BLaER1 (cell line): ENCODE measurements around the gene STK25.

Experiments used
- H3K27ac ChIP-seq: shearing (Covaris generic); formaldehyde crosslinking; 2 replicates; pipeline ENCODE4 v1.8.1; 2022
- H3K27me3 ChIP-seq: shearing (Covaris generic); formaldehyde crosslinking; 2 replicates; pipeline ENCODE4 v1.8.1; 2022
- H3K36me3 ChIP-seq: shearing (Covaris generic); formaldehyde crosslinking; 2 replicates; pipeline ENCODE4 v1.8.1; 2022
- H3K4me1 ChIP-seq: shearing (Covaris generic); formaldehyde crosslinking; 2 replicates; pipeline ENCODE4 v1.8.1; 2022
- H3K4me2 ChIP-seq: shearing (Covaris generic); formaldehyde crosslinking; 2 replicates; pipeline ENCODE4 v1.8.1; 2022
- H3K4me3 ChIP-seq: shearing (Covaris generic); formaldehyde crosslinking; 2 replicates; pipeline ENCODE4 v1.8.1; 2022
- H3K9ac ChIP-seq: shearing (Covaris generic); formaldehyde crosslinking; 2 replicates; pipeline ENCODE4 v1.8.1; 2022
- H3K9me3 ChIP-seq: shearing (Covaris generic); formaldehyde crosslinking; 2 replicates; pipeline ENCODE4 v1.8.1; 2022
- H4K20me1 ChIP-seq: shearing (Covaris generic); formaldehyde crosslinking; 2 replicates; pipeline ENCODE4 v1.8.1; 2022
- Cebpa-rat ChIP-seq: shearing (Covaris generic); IDR thresholded peaks from 2 replicates; pipeline ENCODE4 v1.8.1; 2022

Gene STK25

DNA sequence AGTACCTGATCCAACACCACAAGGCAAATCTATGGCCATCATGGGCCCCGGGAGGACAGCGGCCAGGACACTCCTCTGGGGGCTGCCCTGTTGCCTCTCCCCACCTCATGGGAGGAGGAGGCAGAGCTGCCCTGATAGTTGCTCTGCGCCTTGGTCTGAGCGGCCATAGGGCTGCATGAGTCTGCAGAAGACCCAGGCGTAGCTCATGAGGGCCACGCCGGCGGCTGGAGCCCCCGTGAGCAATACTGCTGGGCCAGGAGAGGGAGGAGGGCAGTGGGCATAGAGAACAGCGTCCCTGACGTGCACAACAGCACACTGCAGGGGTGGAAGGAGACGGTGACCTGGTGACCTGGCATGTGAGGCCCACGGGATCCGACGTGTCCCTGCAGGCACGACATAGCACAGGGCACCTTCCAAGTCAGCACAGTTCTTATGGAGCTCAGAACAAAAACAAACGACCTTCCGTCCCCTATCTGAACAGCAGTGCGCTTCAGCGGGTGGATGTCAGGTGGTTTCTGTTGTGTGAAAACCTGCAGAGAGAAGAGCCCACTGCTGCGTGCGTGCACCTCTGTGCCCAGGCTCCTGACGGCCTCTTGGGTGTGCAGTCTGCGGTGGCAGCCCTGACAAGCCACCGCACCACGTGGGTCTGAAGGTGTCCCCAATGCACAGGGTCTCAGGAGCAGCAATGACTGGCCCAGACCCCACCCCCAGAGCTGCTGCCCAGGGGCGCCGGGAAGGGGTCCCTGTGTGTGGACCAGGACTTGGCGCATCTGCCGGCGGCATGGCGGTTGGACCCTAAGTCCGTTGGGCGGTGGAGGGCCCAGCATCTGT lies 13.0 kb downstream of the STK25 start:
- Histone ChIP-seq H3K27me3 (no peaks in the 10 kb centered on the region), H3K9ac (no peak overlapping the region), H3K36me3 (peaks cover 97% of the 10 kb centered on the region), H3K4me3 (no peak overlapping the region), H3K27ac (no peak overlapping the region), H3K4me1 (peaks cover 16% of the 10 kb centered on the region), H3K9me3 (no peaks in the 10 kb centered on the region), H4K20me1 (peaks cover 80% of the 10 kb centered on the region), H3K4me2 (no peak overlapping the region)
- TF ChIP-seq Cebpa-rat: no peak

DNA sequence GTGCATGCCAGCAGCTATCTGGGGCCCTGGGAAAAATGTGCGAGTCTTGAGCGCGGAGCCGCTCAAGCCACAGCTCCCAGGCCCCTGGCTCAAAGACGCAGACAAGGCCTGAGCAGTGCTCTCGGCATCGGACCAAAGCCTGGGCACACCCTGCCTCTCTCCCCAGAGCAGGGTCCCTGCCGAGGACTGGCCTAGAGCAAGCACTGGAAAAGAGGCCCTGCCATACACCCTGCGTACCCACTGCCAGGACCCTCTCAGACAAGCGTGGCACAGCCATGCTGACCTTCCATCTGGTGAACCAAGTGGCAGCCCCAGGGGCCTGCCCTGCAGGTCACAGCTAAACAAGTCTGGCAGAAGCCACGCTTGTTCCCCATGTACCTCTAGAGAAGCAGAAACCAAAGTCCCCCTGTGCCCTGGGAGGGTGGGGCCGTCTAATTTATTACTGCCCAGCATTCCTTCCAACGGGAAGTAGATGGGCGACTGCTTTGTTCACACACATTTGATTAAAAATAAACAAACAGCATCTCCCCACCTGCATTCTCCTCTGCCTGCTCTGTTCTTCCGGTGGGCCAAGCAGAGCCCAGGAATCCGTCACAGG lies 14.0 kb downstream of the STK25 start:
- Histone ChIP-seq H4K20me1 (peaks cover 73% of the 10 kb centered on the region), H3K4me3 (no peak overlapping the region), H3K9ac (no peak overlapping the region), H3K4me2 (no peak overlapping the region), H3K27ac (no peak overlapping the region), H3K36me3 (peaks cover 97% of the 10 kb centered on the region), H3K9me3 (no peaks in the 10 kb centered on the region), H3K4me1 (peaks cover 16% of the 10 kb centered on the region), H3K27me3 (no peaks in the 10 kb centered on the region)
- TF ChIP-seq Cebpa-rat: no peak

GRCh38 chr2:241493092-241493491 lies 15.3 kb downstream of the STK25 start:
- TF ChIP-seq Cebpa-rat: no peak
- Histone ChIP-seq H3K9me3 (no peaks in the 10 kb centered on the region), H3K27me3 (no peaks in the 10 kb centered on the region), H3K9ac (no peak overlapping the region), H3K4me1 (peaks cover 16% of the 10 kb centered on the region), H3K4me3 (no peak overlapping the region), H3K36me3 (peaks cover 84% of the 10 kb centered on the region), H3K4me2 (no peak overlapping the region), H3K27ac (no peak overlapping the region), H4K20me1 (peaks cover 60% of the 10 kb centered on the region)

DNA sequence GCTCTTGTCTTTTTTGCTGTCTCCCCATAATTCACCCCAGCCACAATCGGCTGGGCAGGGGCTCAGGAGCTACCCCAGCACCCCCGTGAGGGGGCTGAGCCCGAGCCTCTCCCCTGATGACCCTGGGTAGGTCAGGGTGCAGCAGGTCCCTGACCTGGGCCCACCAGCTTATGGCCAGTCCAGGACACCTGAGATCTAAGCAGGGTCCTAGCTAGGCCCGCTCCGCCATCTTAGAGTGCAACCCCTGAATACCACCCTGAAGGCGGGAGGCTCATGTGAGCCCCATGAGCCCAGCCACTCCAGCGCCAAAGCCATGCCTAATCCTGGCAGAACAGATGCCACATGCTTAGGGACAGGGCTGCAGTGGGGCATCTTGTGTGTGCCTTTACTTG lies 16.2 kb downstream of the STK25 start:
- H3K9ac ChIP-seq: no peak overlapping the region
- H3K4me1 ChIP-seq: peaks cover 16% of the 10 kb centered on the region
- no peaks in the 10 kb centered on the region for H3K27me3 ChIP-seq
- H3K4me3 ChIP-seq: no peak overlapping the region
- H3K36me3 ChIP-seq: peaks cover 74% of the 10 kb centered on the region
- H3K4me2 ChIP-seq: no peak overlapping the region
- no peak for TF ChIP-seq Cebpa-rat
- no peaks in the 10 kb centered on the region for H3K9me3 ChIP-seq
- no peak overlapping the region for H3K27ac ChIP-seq
- H4K20me1 ChIP-seq: peaks cover 50% of the 10 kb centered on the region

DNA sequence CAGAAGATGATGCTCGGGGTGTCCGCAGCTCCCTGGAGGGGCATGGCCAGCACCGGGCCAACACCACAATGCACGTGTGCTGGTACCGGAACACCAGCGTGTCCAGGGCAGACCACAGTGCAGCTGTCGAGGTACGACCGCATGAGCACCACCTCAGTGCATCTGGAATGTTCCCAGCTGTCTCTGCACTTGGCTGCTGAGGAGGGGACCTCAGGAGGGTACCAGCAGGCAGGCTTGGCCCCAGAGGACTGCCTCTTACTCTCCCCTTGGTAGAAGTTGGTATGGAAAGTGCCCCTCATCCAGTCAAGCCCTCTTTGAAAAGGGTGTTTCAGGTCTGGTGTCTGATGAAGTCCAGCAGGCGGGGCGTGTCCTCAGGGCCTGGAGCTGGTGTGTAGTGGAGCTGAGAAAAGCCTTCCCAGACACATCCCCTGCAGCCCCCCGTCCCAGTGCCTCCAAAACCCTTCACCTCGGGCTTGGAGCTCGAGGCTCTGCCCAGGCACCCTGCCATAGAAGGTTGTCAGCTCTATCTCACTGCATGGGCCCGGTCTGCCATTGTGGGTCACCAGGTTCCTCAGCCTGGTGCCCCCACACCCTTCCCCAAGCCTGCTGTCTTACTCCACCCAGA lies 16.7 kb downstream of the STK25 start:
- TF ChIP-seq Cebpa-rat: no peak
- Histone ChIP-seq H3K9ac (no peak overlapping the region), H3K9me3 (no peaks in the 10 kb centered on the region)

DNA sequence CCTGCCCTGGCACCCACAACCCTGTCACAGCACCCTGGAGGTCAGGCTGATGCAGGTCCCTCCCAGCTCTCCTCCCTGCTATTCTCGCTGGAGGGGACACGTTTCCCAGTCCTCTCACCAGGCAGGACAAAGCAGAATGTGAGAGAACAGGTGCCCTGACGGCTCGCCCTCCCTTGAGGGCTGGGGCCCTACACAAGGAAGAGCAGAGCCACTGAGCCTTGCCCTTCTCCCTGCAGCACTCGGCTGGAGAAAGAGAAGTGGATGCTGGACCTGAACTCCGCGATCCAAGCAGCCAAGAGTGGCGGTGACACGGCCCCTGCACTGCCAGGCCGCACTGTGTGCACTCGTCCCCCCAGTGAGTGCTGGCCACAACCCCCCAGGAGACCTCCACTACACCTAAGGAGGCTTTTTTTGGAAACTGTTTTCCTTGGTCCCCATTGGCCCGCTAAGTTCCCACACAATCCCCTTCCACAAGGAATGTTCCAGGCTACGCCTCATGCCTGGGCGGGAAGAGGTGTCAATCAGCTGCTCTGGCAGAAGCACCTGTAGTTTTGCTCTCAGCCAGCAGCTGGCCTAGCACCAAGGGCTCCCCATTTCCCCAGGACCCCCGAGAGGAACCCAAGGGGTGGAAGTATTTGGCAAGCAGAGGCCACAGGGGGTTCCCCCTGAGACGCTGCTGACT lies 17.4 kb downstream of the STK25 start:
- Histone ChIP-seq H3K4me3 (no peak overlapping the region), H3K27ac (no peak overlapping the region), H4K20me1 (peaks cover 38% of the 10 kb centered on the region), H3K4me2 (0 out of 2 replicates have a peak overlapping the region, but pooled peaks have one; percentile 17), H3K27me3 (no peaks in the 10 kb centered on the region), H3K9ac (no peak overlapping the region), H3K36me3 (peaks cover 65% of the 10 kb centered on the region), H3K4me1 (peaks cover 16% of the 10 kb centered on the region), H3K9me3 (no peaks in the 10 kb centered on the region)
- no peak for TF ChIP-seq Cebpa-rat

More for the DNA sequence above, 16.7 kb downstream of the STK25 start:
- Histone ChIP-seq H3K27me3 (no peaks in the 10 kb centered on the region), H3K4me2 (no peak overlapping the region), H4K20me1 (peaks cover 45% of the 10 kb centered on the region), H3K27ac (no peak overlapping the region), H3K36me3 (peaks cover 70% of the 10 kb centered on the region), H3K4me3 (no peak overlapping the region), H3K4me1 (peaks cover 16% of the 10 kb centered on the region)

DNA sequence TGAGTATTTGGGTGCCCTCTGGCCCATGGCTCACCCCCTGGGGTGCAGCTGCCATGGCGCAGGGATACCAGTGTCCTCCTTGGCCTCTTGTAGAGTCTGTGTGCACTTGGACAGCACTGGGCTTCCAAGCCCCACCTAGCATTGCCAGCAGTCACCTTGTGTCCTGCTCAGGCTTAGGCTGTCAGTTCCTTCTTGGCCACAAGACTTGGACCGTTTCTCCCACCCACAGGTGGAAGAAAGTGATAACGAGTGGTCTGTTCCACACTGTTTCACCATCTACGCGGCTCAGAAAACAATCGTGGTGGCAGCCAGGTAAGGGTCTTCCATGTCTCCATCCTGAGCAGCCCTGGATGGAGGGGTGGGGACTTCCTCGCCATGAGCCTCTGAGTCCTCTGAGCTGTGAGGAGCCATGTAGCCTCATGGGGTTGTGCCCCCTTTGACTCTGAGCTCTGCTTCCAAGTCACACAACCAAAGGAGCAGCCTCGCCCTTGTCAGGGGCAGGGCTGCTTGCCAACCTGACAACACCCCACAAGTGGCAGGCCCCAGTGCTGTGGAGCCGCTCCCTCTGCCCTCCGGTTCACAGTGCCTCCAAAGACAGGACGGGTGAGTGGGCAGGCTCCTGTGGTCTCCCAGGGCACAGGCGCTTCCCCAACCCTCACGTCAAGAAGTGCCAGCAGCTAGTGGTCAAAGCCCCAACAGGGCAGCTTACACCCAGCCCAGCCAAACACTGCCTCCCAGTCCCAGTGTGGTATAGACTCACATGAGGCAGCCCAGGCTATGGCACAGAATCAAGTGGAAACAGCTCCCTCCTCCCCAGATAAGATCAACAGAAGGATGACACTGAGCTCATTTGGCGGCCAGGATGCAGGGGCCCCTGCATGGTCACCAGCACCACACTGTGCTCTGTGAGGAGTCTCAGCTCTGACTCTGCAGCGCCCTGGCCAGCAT lies 18.4 kb downstream of the STK25 start:
- Histone ChIP-seq H3K27ac (no peak overlapping the region), H3K9me3 (no peaks in the 10 kb centered on the region), H3K27me3 (no peaks in the 10 kb centered on the region), H3K4me2 (no peak overlapping the region), H4K20me1 (peaks cover 34% of the 10 kb centered on the region), H3K9ac (no peak overlapping the region), H3K4me3 (no peak overlapping the region), H3K4me1 (peaks cover 16% of the 10 kb centered on the region), H3K36me3 (peaks cover 56% of the 10 kb centered on the region)
- TF ChIP-seq Cebpa-rat: no peak

DNA sequence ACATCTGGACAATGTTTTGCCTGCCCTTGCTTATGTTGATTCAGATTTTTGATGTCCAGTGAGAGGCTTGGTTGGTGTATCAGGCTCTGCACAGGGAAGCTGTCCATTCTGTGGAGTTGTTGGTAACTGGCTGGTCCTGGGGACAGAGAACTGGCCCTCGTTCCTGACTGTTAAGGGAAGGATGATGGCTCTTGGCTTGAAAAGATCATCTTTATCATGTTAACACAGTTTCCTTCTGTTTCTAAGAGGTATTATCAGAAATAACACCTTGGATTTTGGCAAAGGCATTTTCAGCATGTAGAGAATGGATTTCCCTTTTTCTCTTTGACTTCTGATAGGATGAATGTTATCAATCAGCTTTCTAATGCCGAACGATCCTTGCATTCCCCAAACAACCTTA lies 19.3 kb downstream of the STK25 start:
- H3K9ac ChIP-seq: no peak overlapping the region
- no peaks in the 10 kb centered on the region for H3K9me3 ChIP-seq
- no peak for TF ChIP-seq Cebpa-rat
- no peak overlapping the region for H3K4me2 ChIP-seq
- H3K27ac ChIP-seq: no peak overlapping the region
- no peaks in the 10 kb centered on the region for H3K27me3 ChIP-seq
- H3K4me3 ChIP-seq: no peak overlapping the region
- H4K20me1 ChIP-seq: peaks cover 28% of the 10 kb centered on the region
- H3K4me1 ChIP-seq: peaks cover 16% of the 10 kb centered on the region
- H3K36me3 ChIP-seq: peaks cover 47% of the 10 kb centered on the region
